Uterine smooth muscle cell (primary cell): Measurements from ENCODE around the gene TNNC2. TPM values are rescaled to one million over a fixed set of nuclear protein-coding genes. Genes with fewer than 3 reads are reported as not detected.

Experiments used
- total RNA-seq: library from RNA; depleted of rRNA; stranded (reverse); fragments of >200 nt; gene quantifications from 2 replicates; pipeline ENCODE4 v1.2.3, GENCODE V29; 2014

Gene TNNC2
- total RNA-seq, result 0.12 and 0.44 TPM in 2 replicates

DNA sequence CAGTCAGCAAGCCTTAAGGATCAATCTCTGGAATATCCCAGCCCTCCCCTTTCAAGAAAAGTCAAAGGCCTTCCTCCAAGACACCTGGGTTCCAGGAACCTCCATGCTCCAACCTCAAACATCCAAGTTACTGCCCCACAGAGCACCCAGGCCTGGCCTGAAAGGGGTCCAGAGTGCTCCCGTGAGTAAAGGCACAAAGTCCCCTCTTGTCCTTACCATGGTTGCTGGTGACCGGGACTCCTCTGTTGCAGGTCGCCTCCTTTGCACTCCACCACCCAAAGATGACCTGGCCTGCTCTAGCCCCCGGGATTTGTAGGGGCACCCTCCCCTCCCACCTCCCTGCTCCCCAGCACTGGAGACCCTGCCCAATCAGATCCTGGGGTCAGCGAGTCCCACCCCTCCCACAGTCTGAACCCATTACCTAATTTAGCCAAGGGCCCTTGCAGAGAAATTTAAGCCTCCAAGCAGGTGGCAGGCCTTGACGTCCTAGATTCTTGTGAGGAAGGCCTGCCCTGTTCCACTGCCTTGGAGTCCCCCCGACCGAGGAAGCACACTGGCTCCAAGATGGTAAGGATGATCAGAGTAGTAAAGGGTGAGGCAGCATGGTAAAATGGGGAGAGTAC, at the start of gene TNNC2:
Gene TNNC2 (minus strand): TSS at position 283 of the 623 bp plus-strand sequence. CDS start 64 bp downstream, at position 219.

DNA sequence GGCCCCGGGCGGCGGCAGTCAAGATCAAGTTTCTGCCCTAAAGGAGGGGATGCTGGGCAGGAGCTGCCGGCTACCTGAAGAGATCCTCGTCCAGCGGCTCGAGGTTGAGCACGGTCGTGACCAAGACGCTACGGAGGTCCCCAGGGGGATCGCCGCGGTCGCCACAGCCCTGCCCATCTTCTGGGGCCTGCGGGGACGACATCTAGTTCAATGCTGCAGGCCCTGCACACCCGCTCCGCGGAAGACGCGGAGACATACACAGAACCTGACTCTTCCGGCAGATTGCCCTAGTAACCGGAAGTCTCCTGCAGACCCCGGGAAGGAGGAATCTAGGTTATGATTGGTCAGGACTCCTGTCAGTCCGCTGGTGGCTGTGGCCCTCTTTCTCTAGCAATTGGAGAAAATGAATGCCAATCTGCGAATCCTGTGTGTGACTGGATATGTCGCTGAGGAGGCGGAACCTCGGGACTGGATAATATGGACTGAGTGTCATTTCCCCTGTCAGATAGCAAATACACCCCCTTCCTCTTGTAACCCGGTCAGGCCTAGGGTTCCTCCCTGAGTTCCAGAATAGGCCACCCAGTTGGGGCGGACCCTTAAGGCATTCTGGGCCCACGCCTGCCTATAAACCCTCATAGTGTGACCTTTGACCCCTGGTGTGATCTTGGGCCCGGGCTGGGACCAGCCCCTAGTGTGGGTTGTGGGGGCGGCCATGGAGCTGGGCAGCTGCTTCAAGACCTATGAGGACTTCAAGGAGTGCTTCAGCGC, 30.2 kb upstream of the TNNC2 start, which contains the start of the genes ACOT8 and ZSWIM3:
Gene ACOT8 (minus strand): TSS at position 279 of the 768 bp plus-strand sequence. CDS start 77 bp downstream, at position 202.
Gene ZSWIM3 (plus strand): TSS at position 501 of the 768 bp plus-strand sequence. CDS start 212 bp downstream, at position 713.

DNA sequence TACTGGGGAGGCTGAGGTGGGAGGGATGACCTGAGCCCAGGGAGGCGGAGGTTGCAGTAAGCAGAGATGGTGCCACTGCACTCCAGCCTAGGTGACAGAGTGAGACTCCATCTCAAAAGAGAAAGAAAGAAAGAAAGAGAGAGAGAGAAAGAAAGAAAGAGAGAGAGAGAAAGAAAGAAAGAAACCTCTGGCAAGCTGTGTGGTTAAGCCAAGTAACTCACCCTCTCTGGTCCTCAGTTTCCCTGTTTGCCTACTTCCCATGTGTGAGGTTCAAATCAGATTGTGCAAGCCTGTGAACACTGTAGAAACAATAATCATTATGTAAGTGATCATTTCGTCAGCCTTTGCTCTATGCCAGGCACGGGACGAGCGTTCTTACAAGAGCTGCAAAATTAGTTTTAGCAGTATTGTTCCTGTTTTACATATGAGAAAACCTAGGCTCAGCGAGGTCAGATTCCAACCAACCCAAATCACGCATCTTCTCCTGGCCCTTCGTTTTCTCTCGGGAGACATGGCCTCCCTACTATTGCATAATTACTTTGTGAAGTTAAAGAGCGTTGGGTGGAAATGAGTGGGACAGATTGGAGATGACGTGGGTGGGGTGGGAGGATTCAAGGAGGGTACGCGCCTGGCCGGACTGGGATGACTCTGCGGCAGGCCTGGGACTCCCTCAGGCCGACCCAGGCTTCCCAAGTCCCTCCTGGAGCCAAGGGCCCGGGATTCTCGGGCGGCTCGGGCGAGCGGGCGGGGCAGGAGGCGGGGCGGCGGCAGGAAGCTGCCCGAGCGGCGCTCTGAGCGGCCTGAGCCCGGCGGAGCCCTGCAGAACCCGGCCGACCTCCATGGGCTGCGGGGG, 6.1 kb upstream of the TNNC2 start, which contains the start of gene SNX21:
Gene SNX21 (plus strand): TSS at position 770 of the 853 bp plus-strand sequence. CDS start 121 bp downstream, outside the sequence.

DNA sequence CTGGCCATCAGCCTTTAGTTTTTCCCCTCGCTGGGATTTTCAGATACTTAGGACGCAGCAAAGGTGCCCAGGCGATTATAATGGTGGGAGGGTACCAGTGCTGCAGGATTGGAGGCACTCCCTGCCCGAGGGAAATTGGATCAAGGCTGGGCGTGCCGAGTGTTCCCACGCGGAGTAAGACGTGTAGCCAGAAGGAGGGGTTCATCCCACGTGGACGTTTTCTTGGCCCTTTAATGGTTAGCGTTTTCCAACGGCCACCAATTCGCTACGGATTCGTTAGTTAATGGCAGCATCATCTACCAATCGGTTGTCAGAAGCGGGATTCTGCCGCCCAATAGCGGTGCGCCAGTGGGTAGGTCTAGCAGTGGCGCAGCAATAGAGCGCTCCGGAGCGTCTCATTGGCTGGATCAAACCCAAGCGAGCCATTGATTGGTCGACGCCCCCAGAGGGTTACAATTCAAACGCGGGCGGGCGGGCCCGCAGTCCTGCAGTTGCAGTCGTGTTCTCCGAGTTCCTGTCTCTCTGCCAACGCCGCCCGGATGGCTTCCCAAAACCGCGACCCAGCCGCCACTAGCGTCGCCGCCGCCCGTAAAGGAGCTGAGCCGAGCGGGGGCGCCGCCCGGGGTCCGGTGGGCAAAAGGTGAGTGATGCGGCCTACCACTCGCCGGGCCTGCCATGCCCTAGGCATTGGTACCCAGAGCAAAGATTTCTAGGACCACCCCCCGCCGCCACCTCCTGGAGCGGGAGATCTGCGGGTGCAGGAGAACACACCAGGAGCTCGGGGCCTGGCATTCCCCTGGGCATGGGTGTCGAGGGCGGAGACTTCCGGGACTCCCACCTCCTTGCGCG, 14.7 kb downstream of the TNNC2 start, which contains the start of gene UBE2C:
Gene UBE2C (plus strand): TSS at position 488 of the 849 bp plus-strand sequence. CDS start 52 bp downstream, at position 540.

Other genes starting within 250 kb of the TNNC2 start
- gene WFDC8, start 248.0 kb downstream of the TNNC2 start, total RNA-seq, result not detected in 2 replicates
- not detected in 2 replicates for gene WFDC10A, start 197.6 kb downstream of the TNNC2 start, total RNA-seq
- gene WFDC9, start 196.0 kb downstream of the TNNC2 start, total RNA-seq, result not detected in 2 replicates
- gene WFDC11, start 157.1 kb downstream of the TNNC2 start, total RNA-seq, result not detected in 2 replicates
- not detected in 2 replicates for gene WFDC13, start 125.3 kb downstream of the TNNC2 start, total RNA-seq
- not detected in 2 replicates for gene WFDC10B, start 122.3 kb downstream of the TNNC2 start, total RNA-seq
- gene SPINT4, start 105.0 kb downstream of the TNNC2 start, total RNA-seq, result not detected in 2 replicates
- gene WFDC3, start 35.4 kb downstream of the TNNC2 start, total RNA-seq, result 0.44 and 0.50 TPM in 2 replicates
- gene DNTTIP1, start 35.4 kb downstream of the TNNC2 start, total RNA-seq, result 18.5 and 27.4 TPM in 2 replicates
- gene UBE2C, start 14.7 kb downstream of the TNNC2 start, total RNA-seq, result 17.6 and 46.8 TPM in 2 replicates
- gene SNX21, start 6.5 kb upstream of the TNNC2 start, total RNA-seq, result 58.0 and 65.3 TPM in 2 replicates
- 33.4 and 41.5 TPM in 2 replicates for gene ACOT8, start 30.1 kb upstream of the TNNC2 start, total RNA-seq
- 4.9 and 5.4 TPM in 2 replicates for gene ZSWIM3, start 30.3 kb upstream of the TNNC2 start, total RNA-seq
- 3.3 and 4.0 TPM in 2 replicates for gene ZSWIM1, start 53.9 kb upstream of the TNNC2 start, total RNA-seq
- gene SPATA25, start 60.3 kb upstream of the TNNC2 start, total RNA-seq, result 0.62 and 1.5 TPM in 2 replicates
- 6.1 and 6.5 TPM in 2 replicates for gene NEURL2, start 63.9 kb upstream of the TNNC2 start, total RNA-seq
- gene CTSA, start 64.0 kb upstream of the TNNC2 start, total RNA-seq, result 50.4 and 69.5 TPM in 2 replicates
- gene PLTP, start 84.8 kb upstream of the TNNC2 start, total RNA-seq, result 7.0 and 23.5 TPM in 2 replicates
- gene PCIF1, start 107.4 kb upstream of the TNNC2 start, total RNA-seq, result 11.5 and 12.9 TPM in 2 replicates
- gene ZNF335, start 144.9 kb upstream of the TNNC2 start, total RNA-seq, result 13.6 and 17.9 TPM in 2 replicates
- gene MMP9, start 181.6 kb upstream of the TNNC2 start, total RNA-seq, result under 0.01 and 0.77 TPM in 2 replicates
- under 0.01 TPM in 1 of 2 replicates, not detected in the other for gene SLC12A5, start 201.9 kb upstream of the TNNC2 start, total RNA-seq